Measurements from ENCODE around the gene MXRA8.

DNA sequence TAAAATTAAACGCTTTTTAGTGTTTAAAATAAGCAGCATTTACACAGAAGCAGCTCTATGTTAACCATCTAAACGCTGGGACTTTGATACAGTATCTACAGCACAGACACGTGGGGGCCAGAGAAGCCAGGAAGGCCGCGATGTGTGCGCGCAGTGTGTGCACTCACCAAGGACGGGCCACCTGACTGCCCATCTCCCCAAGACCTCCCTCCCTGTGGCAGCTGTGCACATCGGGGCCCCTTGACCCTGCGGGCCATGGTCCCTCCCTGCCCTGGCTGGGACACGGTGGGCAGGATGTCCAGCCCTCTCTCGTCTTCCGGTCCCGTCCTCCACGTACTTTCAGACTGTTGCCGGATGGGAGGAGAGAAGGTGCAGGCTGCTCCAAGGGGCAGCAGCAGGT, 23.1 kb downstream of the MXRA8 start:
- TF ChIP-seq, protein P1, sequence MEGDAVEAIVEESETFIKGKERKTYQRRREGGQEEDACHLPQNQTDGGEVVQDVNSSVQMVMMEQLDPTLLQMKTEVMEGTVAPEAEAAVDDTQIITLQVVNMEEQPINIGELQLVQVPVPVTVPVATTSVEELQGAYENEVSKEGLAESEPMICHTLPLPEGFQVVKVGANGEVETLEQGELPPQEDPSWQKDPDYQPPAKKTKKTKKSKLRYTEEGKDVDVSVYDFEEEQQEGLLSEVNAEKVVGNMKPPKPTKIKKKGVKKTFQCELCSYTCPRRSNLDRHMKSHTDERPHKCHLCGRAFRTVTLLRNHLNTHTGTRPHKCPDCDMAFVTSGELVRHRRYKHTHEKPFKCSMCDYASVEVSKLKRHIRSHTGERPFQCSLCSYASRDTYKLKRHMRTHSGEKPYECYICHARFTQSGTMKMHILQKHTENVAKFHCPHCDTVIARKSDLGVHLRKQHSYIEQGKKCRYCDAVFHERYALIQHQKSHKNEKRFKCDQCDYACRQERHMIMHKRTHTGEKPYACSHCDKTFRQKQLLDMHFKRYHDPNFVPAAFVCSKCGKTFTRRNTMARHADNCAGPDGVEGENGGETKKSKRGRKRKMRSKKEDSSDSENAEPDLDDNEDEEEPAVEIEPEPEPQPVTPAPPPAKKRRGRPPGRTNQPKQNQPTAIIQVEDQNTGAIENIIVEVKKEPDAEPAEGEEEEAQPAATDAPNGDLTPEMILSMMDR (IDR thresholded peaks at IDR 0.05; ENCODE audit: borderline replicate concordance, extremely low read depth, low read length, poor library complexity, severe bottlenecking): no peak
- no peak for TF ChIP-seq EZH2 (IDR thresholded peaks at IDR 0.05; ENCODE audit: borderline replicate concordance, low read depth, low read length, severe bottlenecking)

Data from DND-41 (cell line).